ENCODE data around the gene USP36.

The USP36 gene

GRCh38 chr17:78839235-78839761 is 1.3 kb downstream of the USP36 start:
- DNase-seq (ENCODE audit: low read depth in 2 of 2): no peak

GRCh38 chr17:78838574-78839005 is 2.0 kb downstream of the USP36 start:
- no peak for DNase-seq (ENCODE audit: low read depth in 2 of 2)

GRCh38 chr17:78836420-78837021 is 4.1 kb downstream of the USP36 start:
- DNase-seq (ENCODE audit: low read depth in 2 of 2): no peak

GRCh38 chr17:78834571-78834970 is 6.0 kb downstream of the USP36 start:
- DNase-seq (ENCODE audit: low read depth in 2 of 2): no peak

GRCh38 chr17:78832541-78832810 is 8.1 kb downstream of the USP36 start:
- DNase-seq (ENCODE audit: low read depth in 2 of 2): no peak

- DNase-seq (ENCODE audit: low read depth in 2 of 2): no peak
These were observed 8.7 kb downstream of the USP36 start for GRCh38 chr17:78831688-78832540.

- no peak for DNase-seq (ENCODE audit: low read depth in 2 of 2)
These were observed 11.1 kb downstream of the USP36 start for GRCh38 chr17:78829477-78829876.

- no peak for DNase-seq (ENCODE audit: low read depth in 2 of 2)
These were observed 12.0 kb downstream of the USP36 start for GRCh38 chr17:78828470-78829185.

GRCh38 chr17:78826836-78827509 is 13.6 kb downstream of the USP36 start:
- DNase-seq (ENCODE audit: low read depth in 2 of 2): no peak

- DNase-seq (ENCODE audit: low read depth in 2 of 2): no peak
These were observed 14.2 kb downstream of the USP36 start for GRCh38 chr17:78826421-78826820.

- no peak for DNase-seq (ENCODE audit: low read depth in 2 of 2)
These were observed 14.9 kb downstream of the USP36 start for GRCh38 chr17:78825696-78826095.

GRCh38 chr17:78824240-78824639 is 16.4 kb downstream of the USP36 start:
- no peak for DNase-seq (ENCODE audit: low read depth in 2 of 2)

- no peak for DNase-seq (ENCODE audit: low read depth in 2 of 2)
These were observed 17.1 kb downstream of the USP36 start for GRCh38 chr17:78823282-78824046.

- DNase-seq (ENCODE audit: low read depth in 2 of 2): no peak
These were observed 18.1 kb downstream of the USP36 start for GRCh38 chr17:78822552-78822951.

- DNase-seq (ENCODE audit: low read depth in 2 of 2): no peak
These were observed 18.7 kb downstream of the USP36 start for GRCh38 chr17:78821961-78822360.

- DNase-seq (ENCODE audit: low read depth in 2 of 2): no peak
These were observed 19.8 kb downstream of the USP36 start for GRCh38 chr17:78820841-78821240.

- no peak for DNase-seq (ENCODE audit: low read depth in 2 of 2)
These were observed 20.5 kb downstream of the USP36 start for GRCh38 chr17:78819806-78820792.

GRCh38 chr17:78819402-78819801 is 21.2 kb downstream of the USP36 start:
- no peak for DNase-seq (ENCODE audit: low read depth in 2 of 2)

- no peak for DNase-seq (ENCODE audit: low read depth in 2 of 2)
These were observed 21.7 kb downstream of the USP36 start for GRCh38 chr17:78818932-78819331.
